LNCAP (cell line): ENCODE results near the gene SCGB3A1.

ENCODE experiments used
- CTCF ChIP-seq: fragments of 450-650 bp; IDR thresholded peaks from 2 replicates; pipeline ENCODE4 v1.5.1; 2017; ENCODE audit warnings: mild to moderate bottlenecking

SCGB3A1 gene

GRCh38 chr5:180555168-180555921 is 36.0 kb downstream of the SCGB3A1 start:
- TF ChIP-seq CTCF: no peak

- TF ChIP-seq CTCF: no peak
These were observed 37.8 kb downstream of the SCGB3A1 start for GRCh38 chr5:180553530-180553929.

GRCh38 chr5:180548563-180548962 is 42.7 kb downstream of the SCGB3A1 start:
- no peak for TF ChIP-seq CTCF

- TF ChIP-seq CTCF: no peak
These were observed 46.1 kb downstream of the SCGB3A1 start for GRCh38 chr5:180545248-180545647.

GRCh38 chr5:180541710-180542109 is 49.6 kb downstream of the SCGB3A1 start:
- no peak for TF ChIP-seq CTCF
